WI38 (cell line): ENCODE measurements around the gene IL18.

Experiments
- H3K4me3 ChIP-seq: 2 replicates; pipeline ENCODE4 v1.5.1; 2011; ENCODE audit warnings: low read depth, mild to moderate bottlenecking, control low read depth, low read length
- TF ChIP-seq, protein P1 (sequence below): IDR thresholded peaks from 2 replicates; pipeline ENCODE4 v1.5.1; 2012; ENCODE audit warnings: low read depth, mild to moderate bottlenecking, control low read depth, low read length

Gene IL18

DNA sequence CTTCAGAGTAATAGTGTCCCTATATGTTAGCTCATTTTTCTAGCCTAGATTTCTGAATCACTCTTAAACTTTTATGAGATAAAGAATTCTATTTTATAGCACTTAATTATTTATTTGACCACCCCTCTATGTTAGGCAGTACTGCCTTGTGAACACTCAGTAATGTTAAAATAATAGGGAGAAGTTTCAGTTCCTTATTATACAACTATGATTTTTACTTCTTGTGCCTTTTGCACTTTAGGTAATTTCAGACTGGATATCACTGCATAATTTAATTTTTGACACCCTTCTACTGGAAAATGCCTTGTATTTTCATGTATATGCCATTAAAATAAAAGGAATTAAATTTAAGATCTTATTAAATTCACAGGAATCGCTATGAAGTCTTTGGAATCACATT, 14.5 kb upstream of the IL18 start:
- TF ChIP-seq, protein P1, sequence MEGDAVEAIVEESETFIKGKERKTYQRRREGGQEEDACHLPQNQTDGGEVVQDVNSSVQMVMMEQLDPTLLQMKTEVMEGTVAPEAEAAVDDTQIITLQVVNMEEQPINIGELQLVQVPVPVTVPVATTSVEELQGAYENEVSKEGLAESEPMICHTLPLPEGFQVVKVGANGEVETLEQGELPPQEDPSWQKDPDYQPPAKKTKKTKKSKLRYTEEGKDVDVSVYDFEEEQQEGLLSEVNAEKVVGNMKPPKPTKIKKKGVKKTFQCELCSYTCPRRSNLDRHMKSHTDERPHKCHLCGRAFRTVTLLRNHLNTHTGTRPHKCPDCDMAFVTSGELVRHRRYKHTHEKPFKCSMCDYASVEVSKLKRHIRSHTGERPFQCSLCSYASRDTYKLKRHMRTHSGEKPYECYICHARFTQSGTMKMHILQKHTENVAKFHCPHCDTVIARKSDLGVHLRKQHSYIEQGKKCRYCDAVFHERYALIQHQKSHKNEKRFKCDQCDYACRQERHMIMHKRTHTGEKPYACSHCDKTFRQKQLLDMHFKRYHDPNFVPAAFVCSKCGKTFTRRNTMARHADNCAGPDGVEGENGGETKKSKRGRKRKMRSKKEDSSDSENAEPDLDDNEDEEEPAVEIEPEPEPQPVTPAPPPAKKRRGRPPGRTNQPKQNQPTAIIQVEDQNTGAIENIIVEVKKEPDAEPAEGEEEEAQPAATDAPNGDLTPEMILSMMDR: no peak
- no peak overlapping the region for H3K4me3 ChIP-seq

DNA sequence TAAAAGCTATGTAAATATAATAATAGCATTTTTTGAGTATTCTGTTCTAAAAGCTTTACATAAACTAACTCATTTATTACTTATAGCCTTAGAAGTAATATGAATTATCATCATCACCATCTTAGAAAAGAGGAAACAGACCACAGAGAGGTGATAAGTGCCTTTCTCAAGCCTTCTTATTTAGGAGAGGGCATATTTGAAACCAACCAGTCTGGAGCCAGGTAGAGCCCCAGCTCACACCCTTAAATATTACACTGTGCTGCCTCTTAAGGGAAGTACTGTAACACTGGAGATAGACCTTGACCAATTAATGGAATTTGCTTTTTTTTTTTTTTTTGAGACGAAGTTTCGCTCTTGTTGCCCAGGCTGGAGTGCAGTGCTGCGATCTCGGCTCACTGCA, 13.7 kb upstream of the IL18 start:
- H3K4me3 ChIP-seq: no peak overlapping the region

DNA sequence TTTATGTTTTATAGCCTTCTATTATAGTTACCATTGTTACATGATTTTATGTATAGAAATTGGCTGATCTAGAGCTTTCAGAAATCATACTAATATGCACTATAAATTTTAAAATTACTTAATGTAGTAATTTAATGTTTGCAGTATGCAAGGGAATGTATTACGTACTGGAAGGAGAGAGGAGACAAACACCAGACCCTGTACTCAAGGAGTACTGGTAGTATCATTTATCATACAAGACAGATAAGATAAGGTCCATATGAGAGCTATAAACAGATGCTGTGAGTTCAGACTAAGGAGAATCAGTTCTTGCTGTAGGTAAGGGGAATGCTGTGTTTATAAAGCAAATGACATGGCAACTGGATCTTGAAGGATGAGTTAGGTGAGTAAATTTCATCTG, 12.2 kb upstream of the IL18 start:
- TF ChIP-seq, protein P1: no peak
- no peak overlapping the region for H3K4me3 ChIP-seq

More for the DNA sequence above, 13.7 kb upstream of the IL18 start:
- TF ChIP-seq, protein P1: no peak

DNA sequence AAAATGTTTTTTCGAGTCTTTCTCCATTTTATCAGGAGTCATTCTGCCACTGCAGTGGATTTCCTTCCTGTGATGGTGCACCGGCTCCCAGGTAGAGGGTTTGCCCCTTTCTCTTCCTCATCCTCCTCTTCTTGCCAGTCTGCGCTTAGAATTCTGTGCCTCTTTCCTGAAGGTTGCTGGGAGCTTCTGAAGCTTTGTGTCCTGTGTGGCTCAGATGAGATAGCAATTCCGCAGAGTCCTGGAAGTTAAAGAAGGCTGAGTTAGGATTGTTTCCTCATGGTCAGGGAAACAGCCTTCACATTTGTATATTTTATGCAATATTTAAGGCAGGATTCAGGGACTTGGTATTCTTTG, 11.7 kb upstream of the IL18 start:
- TF ChIP-seq, protein P1: no peak
- H3K4me3 ChIP-seq: peak overlapping the region; percentile 47

DNA sequence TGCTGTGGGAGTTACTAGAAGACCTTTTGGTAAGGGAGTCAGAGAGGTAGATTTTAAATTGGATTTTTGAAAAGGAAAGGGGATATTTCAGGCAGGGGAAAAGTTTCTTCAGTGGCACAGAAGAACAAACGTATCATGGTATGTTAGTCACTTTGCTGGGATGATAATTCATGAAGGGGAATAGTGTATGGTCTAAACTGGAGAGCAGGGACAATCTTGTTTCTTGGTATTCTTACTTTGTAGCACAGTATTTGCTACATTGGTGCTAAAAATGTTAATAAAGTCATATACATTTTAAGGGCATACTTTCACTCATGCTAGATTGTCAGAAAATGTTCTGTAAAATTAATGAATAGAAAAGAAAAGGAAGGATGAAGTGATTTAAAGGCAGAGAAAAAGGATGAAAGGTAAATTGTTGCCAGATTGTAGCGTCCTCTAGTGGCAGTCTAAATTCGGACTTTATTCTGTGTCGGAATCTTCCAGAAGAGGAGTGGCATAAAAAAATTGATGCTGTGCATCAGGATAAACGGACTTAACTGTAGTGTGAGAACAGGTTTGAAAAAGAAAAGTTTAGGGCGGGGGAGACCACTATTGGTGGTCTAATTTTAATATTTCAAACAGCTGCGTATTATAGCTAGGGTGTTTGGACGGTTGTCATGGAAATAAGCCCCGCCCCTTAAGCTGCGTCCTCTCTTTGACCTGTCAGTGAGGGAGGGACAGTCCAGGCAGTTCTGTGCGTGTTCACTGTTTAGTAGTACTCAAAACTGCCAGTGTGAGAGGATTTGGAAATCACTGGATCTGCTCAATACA, 11.1 kb upstream of the IL18 start, which contains the start of gene BCO2:
TSS of gene BCO2 (plus strand) at position 724 of the 810 bp plus-strand sequence. CDS start 90 bp downstream, outside the sequence.
- TF ChIP-seq, protein P1: peak; percentile 71
- H3K4me3 ChIP-seq: peak within 1 kb of the TSS; percentile 47

DNA sequence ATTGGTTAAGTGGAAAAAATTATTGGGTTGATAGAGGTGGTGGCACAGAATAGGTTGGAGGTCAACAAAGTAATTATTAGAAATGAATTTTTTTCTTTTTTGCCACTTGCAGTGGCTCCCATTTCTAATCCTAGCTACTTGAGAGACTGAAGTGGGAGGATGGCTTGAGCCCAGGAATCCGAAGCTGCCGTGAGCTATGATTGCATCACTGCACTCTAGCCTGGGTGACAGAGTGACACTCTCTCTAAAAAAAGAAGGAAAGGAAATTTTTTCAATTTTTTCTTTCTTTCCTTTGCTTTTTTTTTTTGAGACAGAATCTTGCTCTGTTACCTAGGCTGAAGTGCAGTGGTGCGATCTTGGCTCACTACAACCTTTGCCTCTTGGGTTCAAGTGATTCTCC, 9.3 kb upstream of the IL18 start:
- TF ChIP-seq, protein P1: no peak

DNA sequence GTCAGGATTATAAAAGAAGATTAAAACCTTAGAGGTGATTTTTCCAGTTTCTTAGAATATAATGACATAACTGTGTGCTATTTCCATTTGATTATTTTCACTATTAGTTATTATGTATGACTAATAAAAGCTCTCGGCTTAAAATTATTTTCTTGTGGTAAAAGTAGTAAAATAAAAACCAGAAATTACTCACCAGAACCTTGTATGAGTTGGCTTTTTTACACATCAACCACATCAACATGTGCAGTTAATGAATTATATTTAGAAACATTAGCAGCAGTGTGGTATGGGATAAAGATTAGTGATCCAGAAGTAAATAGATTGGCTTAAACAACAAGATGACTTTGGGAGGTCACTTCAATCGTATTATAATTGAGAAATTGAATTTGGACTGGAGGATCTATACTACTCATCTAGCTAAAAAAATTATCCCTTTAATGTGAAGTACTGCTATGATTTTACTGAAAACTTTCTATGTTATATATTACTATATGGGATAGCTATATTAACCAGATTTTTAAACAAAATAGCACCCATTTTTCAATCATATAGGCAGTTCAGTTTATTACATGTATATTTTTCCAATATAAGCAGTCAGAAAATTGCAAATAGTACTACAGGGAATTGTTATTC, 8.6 kb upstream of the IL18 start:
- TF ChIP-seq, protein P1: no peak
- H3K4me3 ChIP-seq: no peak overlapping the region

More for the DNA sequence above, 9.3 kb upstream of the IL18 start:
- no peak overlapping the region for H3K4me3 ChIP-seq
